Mammary epithelial cell (primary cell): ENCODE data around the gene KIF3A.

Source experiments
- EZH2 ChIP-seq: IDR thresholded peaks from 2 replicates; pipeline ENCODE4 v1.6.1; 2012; ENCODE audit warnings: low read length, inconsistent platforms, borderline replicate concordance
- TF ChIP-seq, protein P1 (sequence below), 2 donors: IDR thresholded peaks in 1 of 2; conservative IDR thresholded peaks in 1 of 2; 2 replicates each; pipeline ENCODE4 v1.5.1; 2011 to 2012; ENCODE audit warnings: inconsistent platforms in 2 of 2, low read length in 2 of 2, mild to moderate bottlenecking in 2 of 2, control low read depth in 1 of 2, low read depth in 1 of 2; ENCODE audit not compliant: insufficient read depth in 1 of 2; ENCODE audit errors: extremely low read depth in 1 of 2

DNA sequence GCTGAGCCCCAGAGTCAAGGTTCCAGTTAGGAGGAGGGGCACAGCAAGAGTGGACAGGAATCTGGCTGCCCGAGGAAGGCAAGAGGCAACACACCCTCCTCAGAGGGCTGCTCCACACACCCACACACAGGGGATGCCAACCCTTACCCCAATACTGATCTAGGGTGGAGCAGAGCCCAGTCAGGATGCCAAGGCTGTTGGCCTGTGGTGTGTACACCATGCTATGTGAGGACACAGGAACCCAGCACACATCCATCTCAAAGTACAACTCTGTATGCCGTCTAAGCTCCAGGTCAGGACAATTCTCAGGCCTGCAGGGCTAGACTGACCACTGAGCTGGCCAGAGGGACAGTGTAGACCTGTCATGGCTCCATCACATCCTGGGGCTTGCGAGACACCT, 37.1 kb upstream of the KIF3A start:
- TF ChIP-seq, protein P1, sequence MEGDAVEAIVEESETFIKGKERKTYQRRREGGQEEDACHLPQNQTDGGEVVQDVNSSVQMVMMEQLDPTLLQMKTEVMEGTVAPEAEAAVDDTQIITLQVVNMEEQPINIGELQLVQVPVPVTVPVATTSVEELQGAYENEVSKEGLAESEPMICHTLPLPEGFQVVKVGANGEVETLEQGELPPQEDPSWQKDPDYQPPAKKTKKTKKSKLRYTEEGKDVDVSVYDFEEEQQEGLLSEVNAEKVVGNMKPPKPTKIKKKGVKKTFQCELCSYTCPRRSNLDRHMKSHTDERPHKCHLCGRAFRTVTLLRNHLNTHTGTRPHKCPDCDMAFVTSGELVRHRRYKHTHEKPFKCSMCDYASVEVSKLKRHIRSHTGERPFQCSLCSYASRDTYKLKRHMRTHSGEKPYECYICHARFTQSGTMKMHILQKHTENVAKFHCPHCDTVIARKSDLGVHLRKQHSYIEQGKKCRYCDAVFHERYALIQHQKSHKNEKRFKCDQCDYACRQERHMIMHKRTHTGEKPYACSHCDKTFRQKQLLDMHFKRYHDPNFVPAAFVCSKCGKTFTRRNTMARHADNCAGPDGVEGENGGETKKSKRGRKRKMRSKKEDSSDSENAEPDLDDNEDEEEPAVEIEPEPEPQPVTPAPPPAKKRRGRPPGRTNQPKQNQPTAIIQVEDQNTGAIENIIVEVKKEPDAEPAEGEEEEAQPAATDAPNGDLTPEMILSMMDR (conservative IDR thresholded peaks at IDR 0.05 in 1 of 2, IDR thresholded peaks at IDR 0.05 in 1 of 2; ENCODE audit: extremely low read depth in 1 of 2, insufficient read depth in 1 of 2, low read depth in 1 of 2, low read length in 2 of 2): no peak
- TF ChIP-seq EZH2: no peak
